SKM-1 (cell line): ENCODE measurements around the gene CYP4F22.
"Not testable (repeated sequence)": the region's sequence is repeated elsewhere in the genome, so short reads cannot be mapped to it uniquely, and the experiment has no call there.

Experiments used
- DNase-seq: peaks from one replicate; lab custom pipeline; 2025; ENCODE audit not compliant: unreplicated experiment; lab: John Stamatoyannopoulos, UW

CYP4F22 gene

DNA sequence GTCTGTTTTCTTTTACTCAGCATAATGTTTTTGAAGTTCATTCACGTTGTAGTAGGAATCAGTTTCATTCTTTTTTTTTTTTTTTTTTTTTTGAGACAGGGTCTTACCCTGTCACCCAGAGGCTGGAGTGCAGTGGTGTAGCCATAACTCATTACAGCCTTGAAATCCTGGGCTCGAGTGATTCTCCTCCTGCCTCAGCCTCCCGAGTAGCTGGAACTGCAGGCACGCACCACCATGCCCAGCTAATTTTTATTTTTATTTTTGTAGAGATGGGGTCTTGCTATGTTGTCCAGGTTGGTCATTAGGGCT, 25.2 kb downstream of the CYP4F22 start:
- DNase-seq, result not testable (repeated sequence)

- no peak for DNase-seq
These were observed 26.9 kb downstream of the CYP4F22 start for GRCh38 chr19:15534957-15535864.

DNA sequence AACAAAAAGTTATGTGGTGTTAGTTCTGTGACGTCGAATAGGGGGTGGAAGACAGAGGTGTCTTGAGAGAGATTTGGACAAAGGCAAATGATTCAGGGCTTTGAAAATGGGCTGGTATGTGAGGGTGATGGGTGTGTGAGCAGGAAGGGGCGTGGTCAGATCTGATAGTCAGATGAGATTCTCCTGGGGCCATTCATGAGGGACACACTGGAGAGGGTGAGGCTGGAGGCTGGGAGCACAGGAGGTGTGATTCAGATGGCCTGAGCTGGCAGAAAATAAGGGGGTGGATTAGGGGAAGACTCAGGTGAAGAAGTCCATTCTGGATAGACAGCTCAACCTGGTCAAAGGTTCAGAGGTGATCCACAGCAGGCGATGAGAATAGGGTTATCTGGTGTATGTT, 28.0 kb downstream of the CYP4F22 start:
- no peak for DNase-seq

GRCh38 chr19:15538774-15539173, 30.4 kb downstream of the CYP4F22 start:
- DNase-seq, result no peak

- no peak for DNase-seq
These were observed 31.3 kb downstream of the CYP4F22 start for GRCh38 chr19:15539638-15540037.

- DNase-seq, result no peak
These were observed 32.1 kb downstream of the CYP4F22 start for GRCh38 chr19:15540435-15540834.

GRCh38 chr19:15544283-15544682, 36.0 kb downstream of the CYP4F22 start:
- no peak for DNase-seq

GRCh38 chr19:15544970-15545369, 36.6 kb downstream of the CYP4F22 start:
- no peak for DNase-seq

DNA sequence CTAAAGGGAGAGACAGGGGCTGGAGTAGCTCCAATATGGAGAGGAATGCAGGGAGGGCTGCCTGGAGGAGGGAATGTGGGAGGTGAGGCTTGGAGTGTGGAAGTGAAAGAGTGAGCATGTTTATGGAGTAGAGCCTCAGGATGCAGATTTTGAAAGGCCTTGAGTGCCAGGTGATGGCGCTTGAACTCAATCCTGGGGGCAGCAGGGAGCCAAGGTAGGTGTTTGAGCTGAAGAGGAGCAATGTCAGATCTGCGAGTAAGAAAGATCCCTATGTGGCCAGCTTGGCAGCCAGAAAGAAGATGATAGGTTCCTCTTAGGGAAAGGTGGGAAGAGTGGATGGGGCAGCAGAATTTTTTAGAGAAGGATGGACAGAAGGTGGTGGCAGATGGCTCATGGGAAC, 40.3 kb downstream of the CYP4F22 start:
- DNase-seq, result no peak

- no peak for DNase-seq
These were observed 41.3 kb downstream of the CYP4F22 start for GRCh38 chr19:15549581-15549980.

- no peak for DNase-seq
These were observed 41.9 kb downstream of the CYP4F22 start for GRCh38 chr19:15550273-15550672.

GRCh38 chr19:15550929-15551292, 42.6 kb downstream of the CYP4F22 start:
- DNase-seq, result no peak

- no peak for DNase-seq
These were observed 43.1 kb downstream of the CYP4F22 start for GRCh38 chr19:15551293-15552004.

- no peak for DNase-seq
These were observed 46.7 kb downstream of the CYP4F22 start for GRCh38 chr19:15555021-15555420.

DNA sequence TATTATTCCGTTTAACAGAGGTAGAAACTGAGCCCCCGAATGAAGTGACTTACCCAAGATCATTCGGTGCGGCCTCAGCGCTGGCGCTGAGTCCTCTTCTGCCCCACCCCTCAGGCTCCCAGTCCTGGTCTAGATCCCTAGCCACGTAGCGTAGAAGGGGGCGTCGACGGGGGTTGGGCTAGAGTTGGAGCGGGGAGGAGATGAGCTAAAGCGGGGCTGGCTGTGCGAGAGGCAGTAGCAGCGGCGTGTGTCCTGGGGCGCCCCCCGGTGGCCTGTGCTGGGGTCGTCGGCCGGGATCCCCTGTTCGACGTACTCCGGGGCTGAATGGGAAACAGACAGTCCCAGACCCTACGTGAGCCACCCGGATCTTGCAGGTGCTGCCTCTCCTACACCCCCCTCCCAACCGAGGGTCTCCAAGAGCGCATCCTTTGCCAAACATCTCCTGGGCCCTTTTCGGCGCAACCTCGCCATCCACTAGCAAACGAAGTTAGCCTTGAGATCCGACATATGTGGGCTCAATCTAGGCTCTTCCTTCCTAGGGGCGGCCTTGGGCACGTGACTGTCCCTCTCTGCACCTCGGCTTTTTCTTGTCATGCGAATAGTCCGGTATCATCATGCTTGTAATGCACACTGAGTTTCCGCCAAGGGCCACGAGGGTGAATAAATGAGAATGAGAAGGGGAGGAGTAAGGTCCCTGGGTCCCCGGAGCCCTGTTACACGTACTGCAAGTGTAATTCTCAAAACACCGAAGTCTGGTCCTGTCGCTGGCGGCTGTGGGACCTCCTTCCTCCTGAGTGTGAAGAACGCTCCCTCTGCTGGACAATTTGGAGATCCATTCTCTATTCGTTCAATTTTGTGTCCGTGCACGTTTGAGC, 47.7 kb downstream of the CYP4F22 start:
- DNase-seq, result peak; percentile 87

DNA sequence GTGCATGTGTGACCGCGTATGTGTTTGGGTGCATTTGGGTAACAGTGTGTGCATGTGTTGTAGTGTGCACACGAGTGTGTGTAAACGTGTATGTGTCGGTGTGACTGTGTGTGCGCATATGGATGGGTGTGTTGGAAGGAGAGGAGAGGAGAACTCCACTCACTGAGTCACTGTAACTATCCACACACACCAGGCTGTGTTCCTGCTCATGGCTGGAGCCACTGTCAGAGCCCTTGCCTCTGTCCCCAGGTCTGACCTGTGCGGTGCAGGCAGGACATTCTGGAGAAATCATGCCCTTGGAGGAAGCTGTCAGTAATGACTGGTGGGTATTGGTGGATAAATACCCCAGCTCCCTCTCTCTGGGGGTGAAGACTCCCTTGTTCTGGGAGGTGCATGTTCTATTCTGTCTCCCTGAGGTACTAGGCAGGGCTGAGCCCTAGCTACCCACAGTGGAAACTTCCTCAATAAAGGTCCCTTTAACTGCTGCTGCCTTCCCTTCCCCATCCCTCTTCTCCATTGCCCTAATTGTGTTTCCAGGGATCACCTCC, 48.4 kb downstream of the CYP4F22 start:
- DNase-seq, result no peak

- no peak for DNase-seq
These were observed 48.9 kb downstream of the CYP4F22 start for GRCh38 chr19:15557223-15557622.

GRCh38 chr19:15562145-15562544, 53.8 kb downstream of the CYP4F22 start:
- no peak for DNase-seq

- DNase-seq, result no peak
These were observed 54.5 kb downstream of the CYP4F22 start for GRCh38 chr19:15562861-15563260.

DNA sequence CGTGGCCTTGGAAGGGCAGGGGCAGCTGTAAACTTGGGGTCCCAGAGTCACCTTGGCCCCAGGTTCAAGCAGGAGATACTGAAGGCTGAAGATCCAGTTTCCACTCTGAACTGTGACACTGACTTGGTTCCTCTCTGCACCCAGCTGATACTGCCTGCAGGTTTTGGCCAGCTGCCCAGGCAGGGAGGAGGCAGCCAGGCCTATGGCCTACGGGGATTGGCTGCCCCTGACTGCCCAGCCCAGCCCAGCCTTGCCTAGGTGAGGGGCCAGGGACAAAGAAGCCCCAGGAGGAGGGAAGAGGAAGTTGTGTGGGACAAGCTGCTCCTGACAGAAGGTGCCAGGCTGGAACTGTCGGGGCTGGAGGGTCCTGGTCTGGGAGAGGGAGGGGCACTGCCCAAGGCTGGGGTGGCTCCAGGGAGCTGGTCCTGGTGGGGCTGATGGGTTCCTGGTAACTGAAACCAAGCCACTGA, 55.0 kb downstream of the CYP4F22 start:
- no peak for DNase-seq

DNA sequence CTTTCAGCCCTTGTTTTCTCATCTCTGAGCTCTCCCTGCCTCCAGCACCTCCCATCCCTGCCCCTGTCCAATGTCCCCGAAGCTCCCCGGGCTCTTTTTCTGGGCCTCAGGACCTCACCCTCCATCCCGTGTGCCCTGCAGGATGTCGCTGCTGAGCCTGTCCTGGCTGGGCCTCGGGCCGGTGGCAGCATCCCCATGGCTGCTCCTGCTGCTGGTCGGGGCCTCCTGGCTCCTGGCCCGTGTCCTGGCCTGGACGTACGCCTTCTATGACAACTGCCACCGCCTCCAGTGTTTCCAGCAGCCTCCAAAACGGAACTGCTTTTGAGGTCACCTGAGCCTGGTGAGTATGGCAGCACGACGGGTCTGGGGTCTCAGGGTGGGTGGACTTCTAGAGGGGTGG, 55.6 kb downstream of the CYP4F22 start:
- no peak for DNase-seq
